ENCODE data around the gene SSX2B.
"Not testable (repeated sequence)": the region's sequence is repeated elsewhere in the genome, so short reads cannot be mapped to it uniquely, and the experiment has no call there.

SSX2B gene, protein sequence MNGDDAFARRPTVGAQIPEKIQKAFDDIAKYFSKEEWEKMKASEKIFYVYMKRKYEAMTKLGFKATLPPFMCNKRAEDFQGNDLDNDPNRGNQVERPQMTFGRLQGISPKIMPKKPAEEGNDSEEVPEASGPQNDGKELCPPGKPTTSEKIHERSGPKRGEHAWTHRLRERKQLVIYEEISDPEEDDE

DNA sequence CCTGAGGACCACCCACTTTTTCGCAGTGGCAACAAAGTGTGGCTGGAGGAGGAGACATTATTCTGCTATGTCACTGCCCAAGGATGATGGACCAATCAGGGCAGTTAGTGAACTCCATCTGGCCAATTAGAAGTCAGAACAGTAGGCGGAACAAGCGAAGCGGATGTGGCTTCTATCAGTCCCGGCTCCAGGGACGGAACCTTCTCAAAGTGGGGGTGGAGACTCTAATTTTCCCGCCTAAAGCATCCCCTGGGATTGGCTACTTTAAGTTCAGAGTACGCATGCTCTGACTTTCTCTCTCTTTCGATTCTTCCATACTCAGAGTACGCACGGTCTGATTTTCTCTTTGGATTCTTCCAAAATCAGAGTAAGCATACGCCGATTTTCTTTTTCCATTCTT lies at the start of gene SSX2B:
Gene SSX2B (plus strand): TSS at position 301 of the 400 bp plus-strand sequence. CDS start 1,429 bp downstream, outside the sequence.
- DNase-seq; in situ Hi-C loops (cut with HindIII; ENCODE audit: low pct_ligation_motif_present, low pct_unique_long_range_greater_than_20kb, low sequenced_read_pairs): not testable (repeated sequence)

DNA sequence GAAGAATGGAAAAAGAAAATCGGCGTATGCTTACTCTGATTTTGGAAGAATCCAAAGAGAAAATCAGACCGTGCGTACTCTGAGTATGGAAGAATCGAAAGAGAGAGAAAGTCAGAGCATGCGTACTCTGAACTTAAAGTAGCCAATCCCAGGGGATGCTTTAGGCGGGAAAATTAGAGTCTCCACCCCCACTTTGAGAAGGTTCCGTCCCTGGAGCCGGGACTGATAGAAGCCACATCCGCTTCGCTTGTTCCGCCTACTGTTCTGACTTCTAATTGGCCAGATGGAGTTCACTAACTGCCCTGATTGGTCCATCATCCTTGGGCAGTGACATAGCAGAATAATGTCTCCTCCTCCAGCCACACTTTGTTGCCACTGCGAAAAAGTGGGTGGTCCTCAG lies 44.0 kb upstream of the SSX2B start, which contains the start of gene SSX2:
Gene SSX2 (minus strand): TSS at position 101 of the 400 bp plus-strand sequence. CDS start 1,429 bp downstream, outside the sequence.
- DNase-seq; in situ Hi-C loops (cut with HindIII; ENCODE audit: low pct_ligation_motif_present, low pct_unique_long_range_greater_than_20kb, low sequenced_read_pairs): not testable (repeated sequence)

DNA sequence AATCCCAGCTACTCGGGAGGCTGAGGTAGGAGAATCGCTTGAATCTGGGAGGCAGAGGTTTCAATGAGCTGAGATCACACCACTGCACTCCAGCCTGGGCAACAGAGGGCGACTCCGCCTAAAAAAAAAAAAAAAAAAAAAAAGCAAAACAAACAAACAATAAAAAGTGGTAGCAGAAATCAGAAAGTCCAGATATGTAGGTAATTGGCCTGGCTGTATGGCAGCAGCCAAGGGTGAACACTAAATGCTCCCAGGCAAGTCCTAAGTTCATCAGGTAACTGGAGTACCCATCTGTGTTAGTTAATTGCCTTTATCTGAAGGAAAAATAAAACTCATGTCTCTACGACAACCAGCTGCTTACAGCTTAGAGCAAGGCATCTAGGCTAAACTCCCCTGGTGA lies 14.9 kb downstream of the SSX2B start:
- in situ Hi-C loops (cut with HindIII; ENCODE audit: low pct_ligation_motif_present, low pct_unique_long_range_greater_than_20kb, low sequenced_read_pairs); DNase-seq: not testable (repeated sequence)

DNA sequence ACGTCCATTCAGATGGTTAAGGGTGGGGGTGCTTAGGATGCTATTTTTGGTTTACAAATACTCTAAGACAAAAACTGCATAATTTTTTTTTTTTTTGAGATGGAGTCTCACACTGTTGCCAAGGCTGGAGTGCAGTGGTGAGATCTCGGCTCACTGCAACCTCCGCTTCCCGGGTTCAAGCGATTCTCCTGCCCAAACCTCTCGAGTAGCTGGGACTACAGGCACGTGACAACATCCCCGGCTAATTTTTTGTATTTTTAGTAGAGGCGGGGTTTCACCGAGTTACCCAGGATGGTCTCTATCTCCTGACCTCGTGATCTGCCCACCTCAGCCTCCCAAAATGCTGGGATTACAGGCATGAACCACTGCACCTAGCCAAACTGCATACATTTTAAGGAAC lies 22.5 kb downstream of the SSX2B start:
- in situ Hi-C loops (cut with HindIII; ENCODE audit: low pct_ligation_motif_present, low pct_unique_long_range_greater_than_20kb, low sequenced_read_pairs); DNase-seq: not testable (repeated sequence)

DNA sequence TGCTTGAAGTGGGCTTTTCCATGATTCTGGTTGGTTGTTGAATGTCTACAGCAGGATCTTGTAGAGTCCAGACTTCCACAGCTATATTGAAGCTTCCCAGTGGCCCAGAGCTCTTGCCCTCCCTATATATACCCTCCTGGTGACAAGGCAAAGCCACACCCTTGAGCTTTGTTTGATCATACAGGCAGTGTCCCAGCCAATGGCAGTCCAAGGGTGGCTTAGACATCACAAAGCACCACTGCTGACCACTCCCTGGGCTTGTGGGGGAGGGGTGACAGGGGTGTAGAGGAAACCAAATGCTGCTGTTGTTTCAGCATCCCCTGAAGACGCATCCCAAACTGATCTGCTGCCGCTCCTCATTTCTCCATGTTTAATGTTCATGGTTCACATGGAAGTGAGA lies 46.3 kb downstream of the SSX2B start, which contains the start of gene SPANXN5:
Gene SPANXN5 (minus strand): TSS at position 101 of the 400 bp plus-strand sequence. CDS start 79 bp downstream, at position 22.
- in situ Hi-C loops (cut with HindIII; ENCODE audit: low pct_ligation_motif_present, low pct_unique_long_range_greater_than_20kb, low sequenced_read_pairs); DNase-seq: not testable (repeated sequence)

DNA sequence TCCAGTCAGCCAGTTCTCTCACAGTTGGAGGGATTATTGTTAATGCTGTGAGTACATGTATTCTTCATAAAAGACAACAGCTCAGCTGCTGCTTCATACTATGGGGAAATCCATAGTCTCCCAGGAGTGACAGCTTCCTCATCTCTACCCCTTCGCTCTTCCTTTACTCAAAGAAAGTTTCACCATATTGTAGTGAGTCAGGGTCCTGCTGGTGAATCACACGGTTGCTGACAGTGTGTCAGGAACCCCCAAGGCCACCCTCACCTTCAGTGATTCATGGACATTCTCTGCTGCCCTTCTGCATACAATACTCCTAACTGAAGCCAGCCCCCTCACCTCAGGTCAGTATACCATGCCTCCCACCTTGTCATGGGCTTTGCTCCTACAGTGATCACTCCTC lies 53.8 kb downstream of the SSX2B start:
- in situ Hi-C loops (cut with HindIII; ENCODE audit: low pct_ligation_motif_present, low pct_unique_long_range_greater_than_20kb, low sequenced_read_pairs); DNase-seq: not testable (repeated sequence)

Data from ACHN (cell line).